AG09309 (cell line): Measurements from ENCODE around the gene ABCF2.

Experiments used
- DNase-seq: peaks from one replicate; pipeline ENCODE4 v3.0.0-alpha.2; 2010; ENCODE audit warnings: low read depth
- H3K4me3 ChIP-seq: 2 replicates; pipeline ENCODE4 v1.5.1; 2011; ENCODE audit warnings: mild to moderate bottlenecking, low read depth, low read length, moderate library complexity; ENCODE audit not compliant: control insufficient read depth
- CTCF ChIP-seq: IDR thresholded peaks from 2 replicates; pipeline ENCODE4 v1.5.1; 2011; ENCODE audit warnings: mild to moderate bottlenecking, low read depth, low read length, inconsistent platforms; ENCODE audit not compliant: insufficient read depth, control insufficient read depth; ENCODE audit errors: missing control alignments

Gene ABCF2

GRCh38 chr7:151246851-151247580, 20.0 kb upstream of the ABCF2 start:
- TF ChIP-seq CTCF, result no peak
- no peak for DNase-seq
- peak overlapping the region; percentile 81 for H3K4me3 ChIP-seq

GRCh38 chr7:151246102-151246850, 19.3 kb upstream of the ABCF2 start:
- no peak for DNase-seq
- TF ChIP-seq CTCF, result no peak
- peak overlapping the region; percentile 81 for H3K4me3 ChIP-seq

GRCh38 chr7:151245360-151246101, 18.5 kb upstream of the ABCF2 start:
- DNase-seq, result no peak
- peak overlapping the region; percentile 33 for H3K4me3 ChIP-seq
- peak; percentile 39 for TF ChIP-seq CTCF

GRCh38 chr7:151244841-151245346, 17.9 kb upstream of the ABCF2 start:
- peak overlapping the region; percentile 12 for H3K4me3 ChIP-seq
- TF ChIP-seq CTCF, result no peak
- no peak for DNase-seq

GRCh38 chr7:151244196-151244840, 17.3 kb upstream of the ABCF2 start:
- peak; percentile 92 for TF ChIP-seq CTCF
- DNase-seq, result no peak
- no peak overlapping the region for H3K4me3 ChIP-seq
